MCF 10A (cell line): ENCODE measurements around the gene FRY. TPM values are rescaled to one million over a fixed set of nuclear protein-coding genes. Genes with fewer than 3 reads are reported as not detected.
A peak's percentile ranks its signal among the peaks of the same experiment; 100 is the strongest.

Experiments used
- BruUV-seq: library from RNA; stranded (reverse); fragments of 400-500 nt; replicated peaks from 2 replicates; lab custom pipeline; 2021; lab: Mats Ljungman, UMichigan
- CTCF ChIA-PET: fragments of 300-600 bp; sonication (Branson Sonifier 250); formaldehyde crosslinking; extraction: SDS; loops from one replicate; lab custom pipeline; 2021; ENCODE audit warnings: antibody characterized with exemption, inconsistent platforms; lab: Yijun Ruan, JAX
- POLR2A ChIA-PET: fragments of 300-600, 350-650 bp; sonication (Branson Sonifier 250); formaldehyde crosslinking; extraction: SDS; loops from one replicate; lab custom pipeline; 2020; ENCODE audit warnings: antibody characterized with exemption, inconsistent platforms; lab: Yijun Ruan, JAX
- DNase-seq: peaks from one replicate; pipeline ENCODE4 v3.0.0-alpha.2; 2018; ENCODE audit not compliant: unreplicated experiment
- H3K27ac Mint-ChIP-seq: one replicate; pipeline ENCODE4 v1.8.0; 2022; ENCODE audit warnings: mild to moderate bottlenecking, low read depth, mixed read lengths; ENCODE audit not compliant: unreplicated experiment
- H3K27me3 Mint-ChIP-seq: one replicate; pipeline ENCODE4 v1.8.0; 2022; ENCODE audit warnings: mixed read lengths; ENCODE audit not compliant: insufficient read depth, unreplicated experiment
- H3K36me3 Mint-ChIP-seq: one replicate; pipeline ENCODE4 v1.8.0; 2022; ENCODE audit warnings: mild to moderate bottlenecking, moderate library complexity, mixed read lengths; ENCODE audit not compliant: insufficient read depth, unreplicated experiment
- H3K4me1 Mint-ChIP-seq: one replicate; pipeline ENCODE4 v1.8.0; 2022; ENCODE audit warnings: mixed read lengths; ENCODE audit not compliant: insufficient read depth, unreplicated experiment
- H3K4me3 Mint-ChIP-seq: one replicate; pipeline ENCODE4 v1.8.0; 2022; ENCODE audit warnings: mild to moderate bottlenecking, moderate library complexity, mixed read lengths; ENCODE audit not compliant: unreplicated experiment
- H3K9me3 Mint-ChIP-seq: one replicate; pipeline ENCODE4 v1.8.0; 2022; ENCODE audit warnings: mixed read lengths; ENCODE audit not compliant: unreplicated experiment
- intact Hi-C: fragments of 100-400 bp; cut with micrococcal nuclease; formaldehyde crosslinking; loops from 2 replicates; pipeline ENCODE4 v1.14.1; 2022
- total RNA-seq: library from RNA; stranded (reverse); gene quantifications from 2 replicates; pipeline ENCODE4 v1.2.3, GENCODE V29; 2022
- TF ChIP-seq, protein P1 (sequence below): fragments of 200-600 bp; IDR thresholded peaks from one replicate; pipeline ENCODE4 v1.8.0; 2022; ENCODE audit warnings: antibody characterized with exemption, mild to moderate bottlenecking; ENCODE audit not compliant: unreplicated experiment

FRY gene
- total RNA-seq, 1 experiment from 2014 or later = 8.9 TPM

DNA sequence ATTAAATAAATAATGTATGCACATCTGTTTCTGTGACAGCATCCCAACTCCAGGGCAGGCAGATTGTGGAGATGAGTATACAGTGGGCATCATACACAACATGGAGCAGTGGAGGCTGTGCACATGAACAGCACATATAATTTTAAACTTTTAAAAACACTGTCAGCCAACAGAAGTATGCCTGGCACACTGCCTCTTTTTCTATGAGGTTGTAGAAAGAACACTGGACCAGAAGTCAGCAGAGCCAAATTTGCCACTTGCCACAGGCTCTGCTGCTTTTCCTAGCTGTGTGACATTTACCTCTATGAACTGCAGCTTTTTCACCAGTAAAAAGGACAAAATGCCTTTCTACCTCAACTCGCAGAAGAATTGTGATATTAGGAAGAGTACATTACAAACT is 118.7 kb downstream of the FRY start:
- POLR2A ChIA-PET = no interaction called here
- H3K4me3 Mint-ChIP-seq = no peak overlapping the region
- H3K9me3 Mint-ChIP-seq = no peaks in the 10 kb centered on the region
- no peaks in the 10 kb centered on the region for H3K27me3 Mint-ChIP-seq
- intact Hi-C loops = no loop called here
- no peak for DNase-seq
- no TSS peak for BruUV-seq
- CTCF ChIA-PET = no interaction called here
- H3K36me3 Mint-ChIP-seq = no peaks in the 10 kb centered on the region
- H3K27ac Mint-ChIP-seq = no peak overlapping the region
- H3K4me1 Mint-ChIP-seq = peaks cover 9% of the 10 kb centered on the region
- TF ChIP-seq, protein P1, sequence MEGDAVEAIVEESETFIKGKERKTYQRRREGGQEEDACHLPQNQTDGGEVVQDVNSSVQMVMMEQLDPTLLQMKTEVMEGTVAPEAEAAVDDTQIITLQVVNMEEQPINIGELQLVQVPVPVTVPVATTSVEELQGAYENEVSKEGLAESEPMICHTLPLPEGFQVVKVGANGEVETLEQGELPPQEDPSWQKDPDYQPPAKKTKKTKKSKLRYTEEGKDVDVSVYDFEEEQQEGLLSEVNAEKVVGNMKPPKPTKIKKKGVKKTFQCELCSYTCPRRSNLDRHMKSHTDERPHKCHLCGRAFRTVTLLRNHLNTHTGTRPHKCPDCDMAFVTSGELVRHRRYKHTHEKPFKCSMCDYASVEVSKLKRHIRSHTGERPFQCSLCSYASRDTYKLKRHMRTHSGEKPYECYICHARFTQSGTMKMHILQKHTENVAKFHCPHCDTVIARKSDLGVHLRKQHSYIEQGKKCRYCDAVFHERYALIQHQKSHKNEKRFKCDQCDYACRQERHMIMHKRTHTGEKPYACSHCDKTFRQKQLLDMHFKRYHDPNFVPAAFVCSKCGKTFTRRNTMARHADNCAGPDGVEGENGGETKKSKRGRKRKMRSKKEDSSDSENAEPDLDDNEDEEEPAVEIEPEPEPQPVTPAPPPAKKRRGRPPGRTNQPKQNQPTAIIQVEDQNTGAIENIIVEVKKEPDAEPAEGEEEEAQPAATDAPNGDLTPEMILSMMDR = no peak

DNA sequence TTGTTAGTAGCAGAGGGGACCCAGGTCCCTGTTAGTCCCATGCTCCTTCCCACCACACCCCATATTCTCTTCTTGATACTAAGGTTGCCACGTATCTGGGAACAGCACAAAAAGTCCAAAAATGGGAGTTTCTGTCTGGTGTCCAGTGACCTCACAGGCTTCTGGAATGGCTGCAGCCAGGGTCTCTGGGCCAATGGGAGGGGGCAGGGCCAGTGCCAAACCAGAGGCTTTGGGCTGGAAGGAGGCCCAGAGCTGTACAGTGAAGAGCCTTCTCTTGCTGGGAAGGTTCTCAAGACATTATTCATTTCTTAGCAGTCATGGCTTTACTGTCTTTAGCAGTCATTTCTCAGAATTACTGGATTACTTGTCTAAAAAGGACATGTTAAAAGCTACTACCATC is 119.2 kb downstream of the FRY start:
- ChIA-PET POLR2A (no interaction called here), CTCF (interaction anchor here (1.9 kb wide), 1 partner anchor 14 kb away, joined by 7 read pairs; no protein-coding TSS in a partner anchor)
- intact Hi-C loops = no loop called here
- Mint-ChIP-seq H3K27me3 (no peaks in the 10 kb centered on the region), H3K4me3 (no peak overlapping the region), H3K36me3 (no peaks in the 10 kb centered on the region), H3K4me1 (peaks cover 9% of the 10 kb centered on the region), H3K27ac (no peak overlapping the region), H3K9me3 (no peaks in the 10 kb centered on the region)
- TF ChIP-seq, protein P1 = no peak
- no TSS peak for BruUV-seq
- DNase-seq = no peak

DNA sequence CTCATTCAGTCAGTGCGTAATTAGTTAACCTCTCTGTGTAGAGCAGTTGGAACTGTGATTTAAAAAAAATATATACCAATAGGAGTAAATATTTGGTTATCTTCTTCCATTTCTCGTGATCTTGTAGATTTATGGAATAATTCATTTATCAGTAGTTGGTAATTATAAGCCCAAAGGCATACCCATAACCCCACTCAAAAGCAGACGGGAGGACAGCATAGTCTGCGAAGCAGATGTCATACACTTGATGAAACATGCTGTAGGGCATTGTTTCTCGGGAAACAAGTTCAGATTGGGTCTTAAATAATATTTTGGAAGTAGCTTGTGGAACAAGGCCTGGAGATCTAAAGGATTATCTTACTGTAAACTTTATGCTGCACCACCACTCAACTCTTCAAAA is 119.7 kb downstream of the FRY start:
- H3K9me3 Mint-ChIP-seq = no peaks in the 10 kb centered on the region
- ChIA-PET CTCF (interaction anchor here (1.9 kb wide), 1 partner anchor 13 kb away, joined by 7 read pairs; no protein-coding TSS in a partner anchor), POLR2A (no interaction called here)
- H3K27ac Mint-ChIP-seq = no peak overlapping the region
- no peaks in the 10 kb centered on the region for H3K27me3 Mint-ChIP-seq
- BruUV-seq = no TSS peak
- peaks cover 9% of the 10 kb centered on the region for H3K4me1 Mint-ChIP-seq
- no peaks in the 10 kb centered on the region for H3K36me3 Mint-ChIP-seq
- H3K4me3 Mint-ChIP-seq = no peak overlapping the region
- no peak for DNase-seq
- intact Hi-C loops = no loop called here
- TF ChIP-seq, protein P1 = no peak

DNA sequence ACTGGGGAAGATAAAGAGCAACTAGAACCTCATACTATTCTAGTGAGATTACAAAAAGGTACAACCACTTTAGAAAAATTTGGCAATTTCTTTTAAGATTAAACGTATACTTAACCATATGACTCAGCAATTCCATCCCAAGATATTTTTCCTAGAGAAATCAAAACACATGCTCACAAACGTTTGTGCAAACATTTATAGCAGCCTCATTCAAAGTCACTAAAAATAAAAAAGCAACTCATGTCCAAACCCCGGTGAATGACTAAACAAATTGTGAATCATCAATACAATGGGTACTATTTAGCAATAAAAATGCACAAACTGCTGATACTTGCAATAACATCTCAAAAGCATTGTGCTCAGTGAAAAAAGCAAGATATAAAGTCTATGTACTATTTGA is 121.5 kb downstream of the FRY start:
- CTCF ChIA-PET = no interaction called here
- POLR2A ChIA-PET = no interaction called here

More for the DNA sequence above, 121.5 kb downstream of the FRY start:
- no peaks in the 10 kb centered on the region for H3K9me3 Mint-ChIP-seq
- peak; percentile 73 for DNase-seq
- H3K36me3 Mint-ChIP-seq = no peaks in the 10 kb centered on the region
- BruUV-seq = no TSS peak
- H3K27me3 Mint-ChIP-seq = no peaks in the 10 kb centered on the region
- TF ChIP-seq, protein P1 = no peak
- intact Hi-C loops = loop anchor here (2.0 kb wide), 1 partner anchor 26 kb away; no protein-coding TSS in a partner anchor
- H3K4me1 Mint-ChIP-seq = peaks cover 9% of the 10 kb centered on the region
- no peak overlapping the region for H3K27ac Mint-ChIP-seq
- no peak overlapping the region for H3K4me3 Mint-ChIP-seq
